Measurements from ENCODE around the gene TRAPPC10. TPM values are rescaled to one million over a fixed set of nuclear protein-coding genes. Genes with fewer than 3 reads are reported as not detected.

The TRAPPC10 gene
- total and polyA plus RNA-seq, 9 of the 15 experiments (the other 6 are each of a cell fraction or from before 2014, with no cell fraction given), result 1.1 to 33.8 (median 24.3) TPM

DNA sequence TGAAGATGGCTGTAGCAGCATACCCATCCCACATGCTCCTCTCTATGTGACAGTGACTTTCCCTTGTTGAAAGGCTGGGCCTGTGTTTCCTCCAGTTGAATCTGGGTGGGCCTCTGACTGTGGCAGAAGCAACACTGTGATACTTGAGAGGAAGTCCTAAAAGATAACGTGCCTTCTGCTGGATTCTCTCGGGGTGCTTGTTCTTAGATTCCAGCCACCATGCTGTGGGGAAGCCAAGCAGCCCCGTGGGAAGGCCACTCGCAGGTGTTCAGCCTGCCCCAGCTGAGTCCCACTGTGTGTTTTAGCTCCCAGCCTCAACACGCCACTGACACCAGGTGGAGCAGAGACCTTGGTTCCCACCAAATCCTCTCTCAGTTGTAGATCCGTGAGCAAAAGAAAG is 31.5 kb downstream of the TRAPPC10 start (continued):
- TF ChIP-seq, protein P1, sequence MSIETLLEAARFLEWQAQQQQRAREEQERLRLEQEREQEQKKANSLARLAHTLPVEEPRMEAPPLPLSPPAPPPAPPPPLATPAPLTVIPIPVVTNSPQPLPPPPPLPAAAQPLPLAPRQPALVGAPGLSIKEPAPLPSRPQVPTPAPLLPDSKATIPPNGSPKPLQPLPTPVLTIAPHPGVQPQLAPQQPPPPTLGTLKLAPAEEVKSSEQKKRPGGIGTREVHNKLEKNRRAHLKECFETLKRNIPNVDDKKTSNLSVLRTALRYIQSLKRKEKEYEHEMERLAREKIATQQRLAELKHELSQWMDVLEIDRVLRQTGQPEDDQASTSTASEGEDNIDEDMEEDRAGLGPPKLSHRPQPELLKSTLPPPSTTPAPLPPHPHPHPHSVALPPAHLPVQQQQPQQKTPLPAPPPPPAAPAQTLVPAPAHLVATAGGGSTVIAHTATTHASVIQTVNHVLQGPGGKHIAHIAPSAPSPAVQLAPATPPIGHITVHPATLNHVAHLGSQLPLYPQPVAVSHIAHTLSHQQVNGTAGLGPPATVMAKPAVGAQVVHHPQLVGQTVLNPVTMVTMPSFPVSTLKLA (conservative IDR thresholded peaks at IDR 0.05), result 0 out of 4 replicates have a peak, but pooled peaks of 1 of the 2 experiments have one; percentile 23
- peak; percentile 86; the same call in 1 of the 2 replicates for TF ChIP-seq ZKSCAN1 (IDR thresholded peaks at IDR 0.05; ENCODE audit: low read depth, low read length)
- TF ChIP-seq, protein P2, sequence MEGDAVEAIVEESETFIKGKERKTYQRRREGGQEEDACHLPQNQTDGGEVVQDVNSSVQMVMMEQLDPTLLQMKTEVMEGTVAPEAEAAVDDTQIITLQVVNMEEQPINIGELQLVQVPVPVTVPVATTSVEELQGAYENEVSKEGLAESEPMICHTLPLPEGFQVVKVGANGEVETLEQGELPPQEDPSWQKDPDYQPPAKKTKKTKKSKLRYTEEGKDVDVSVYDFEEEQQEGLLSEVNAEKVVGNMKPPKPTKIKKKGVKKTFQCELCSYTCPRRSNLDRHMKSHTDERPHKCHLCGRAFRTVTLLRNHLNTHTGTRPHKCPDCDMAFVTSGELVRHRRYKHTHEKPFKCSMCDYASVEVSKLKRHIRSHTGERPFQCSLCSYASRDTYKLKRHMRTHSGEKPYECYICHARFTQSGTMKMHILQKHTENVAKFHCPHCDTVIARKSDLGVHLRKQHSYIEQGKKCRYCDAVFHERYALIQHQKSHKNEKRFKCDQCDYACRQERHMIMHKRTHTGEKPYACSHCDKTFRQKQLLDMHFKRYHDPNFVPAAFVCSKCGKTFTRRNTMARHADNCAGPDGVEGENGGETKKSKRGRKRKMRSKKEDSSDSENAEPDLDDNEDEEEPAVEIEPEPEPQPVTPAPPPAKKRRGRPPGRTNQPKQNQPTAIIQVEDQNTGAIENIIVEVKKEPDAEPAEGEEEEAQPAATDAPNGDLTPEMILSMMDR (IDR thresholded peaks at IDR 0.05 in 2 of 3, conservative IDR thresholded peaks at IDR 0.05 in 1 of 3; ENCODE audit: insufficient read depth in 2 of 3, low read depth in 1 of 3, low read length in 3 of 3), result peak in 2 of 3 experiments; percentile 12 to 16; a peak in 1 of 6 replicates
- 0 out of 2 replicates have a peak, but pooled peaks have one; percentile 13 for TF ChIP-seq TCF3 (CRISPR knock-in tag; IDR thresholded peaks at IDR 0.05)
- no peak for TF ChIP-seq ARNT (IDR thresholded peaks at IDR 0.05)
- TF ChIP-seq RBM39 (optimal IDR thresholded peaks at IDR 0.05; ENCODE audit: low read depth, low read length), result no peak
- no peak for TF ChIP-seq PHF21A (IDR thresholded peaks at IDR 0.05; ENCODE audit: borderline replicate concordance, low read depth)

DNA sequence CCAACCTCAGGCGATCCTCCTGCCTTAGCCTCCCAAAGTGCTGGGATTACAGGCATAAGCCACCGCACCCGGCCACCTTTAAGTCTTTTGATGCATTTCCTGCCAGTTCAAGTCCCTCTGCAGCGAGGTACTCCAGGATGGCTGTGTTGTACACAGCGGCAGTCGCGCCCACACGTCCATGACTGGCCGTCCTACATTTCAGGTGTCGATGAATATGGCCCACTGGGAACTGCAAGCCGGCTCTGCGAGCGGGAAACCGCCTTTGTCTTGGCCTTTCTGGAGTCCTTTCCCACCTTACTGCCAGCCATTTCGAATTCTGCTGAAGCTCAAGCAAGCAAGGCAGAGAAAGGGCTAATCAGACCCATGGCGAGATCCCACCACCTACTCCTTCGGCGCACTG is 34.6 kb downstream of the TRAPPC10 start:
- FAIRE-seq (no peak), DNase-seq (ENCODE audit: extremely low read depth in 1 of 4, low spot score in 3 of 4) (no peak), ATAC-seq (no peak)
- no peak overlapping the region for H3K9ac ChIP-seq (ENCODE audit: insufficient read depth in 1 of 2, low read depth in 2 of 2, low read length in 2 of 2)
- no peak overlapping the region for H3K4me3 ChIP-seq
- no peaks in the 10 kb centered on the region; the same call in 1 of the 2 replicates for H4K20me1 ChIP-seq (replicated peaks; ENCODE audit: control insufficient read depth, insufficient read depth, low read length)
- no peak overlapping the region for H3K4me2 ChIP-seq (ENCODE audit: insufficient read depth, low read length)
- no TSS peak for BruUV-seq (replicated peaks)
- H3K9me1 ChIP-seq (ENCODE audit: control insufficient read depth, insufficient read depth, low read length), result peaks cover 3% of the 10 kb centered on the region
- in situ Hi-C loops (cut with MboI) (no loop called here), intact Hi-C loops (cut with micrococcal nuclease) (loop anchor here (10.0 kb wide), 1 partner anchor 788 kb away; no protein-coding TSS in a partner anchor)
- H3K9me3 ChIP-seq (replicated peaks; ENCODE audit: control insufficient read depth, insufficient read depth, low read depth, low read length), result no peaks in the 10 kb centered on the region
- H3K4me1 ChIP-seq (replicated peaks in 1 of 2; ENCODE audit: control insufficient read depth in 2 of 2, insufficient read depth in 2 of 2, low read length in 2 of 2), result peaks cover 6% of the 10 kb centered on the region in 2 experiments; a peak in 3 of 5 replicates
- no peaks in the 10 kb centered on the region for H3K27me3 ChIP-seq (ENCODE audit: control insufficient read depth in 2 of 2, insufficient read depth in 2 of 2, low read length in 2 of 2)
- WGBS (ENCODE audit: insufficient coverage, low coverage, missing lambda C conversion rate), result 93% methylated on average over 18 of the region's 18 CpGs
- H2AFZ ChIP-seq (ENCODE audit: low read depth, low read length), result no peak overlapping the region
- H3K36me3 ChIP-seq (ENCODE audit: control insufficient read depth, insufficient read depth, low read length), result peaks cover 61% of the 10 kb centered on the region
- POLR2A ChIA-PET, result interaction anchor here (1.2 kb wide), 1 partner anchor 37 kb away, joined by 3 read pairs; no protein-coding TSS in a partner anchor
- CTCF ChIA-PET (ENCODE audit: low intra/inter-chr PET ratio), result no interaction called here
- no peak overlapping the region for H3K27ac ChIP-seq (ENCODE audit: extremely low read depth, low read depth, low read length)
- H3K79me2 ChIP-seq (ENCODE audit: control insufficient read depth, insufficient read depth, low read length), result peaks cover 56% of the 10 kb centered on the region
- no peak for TF ChIP-seq ZNF586 (CRISPR knock-in tag; conservative IDR thresholded peaks at IDR 0.05)
- TF ChIP-seq, protein P3, sequence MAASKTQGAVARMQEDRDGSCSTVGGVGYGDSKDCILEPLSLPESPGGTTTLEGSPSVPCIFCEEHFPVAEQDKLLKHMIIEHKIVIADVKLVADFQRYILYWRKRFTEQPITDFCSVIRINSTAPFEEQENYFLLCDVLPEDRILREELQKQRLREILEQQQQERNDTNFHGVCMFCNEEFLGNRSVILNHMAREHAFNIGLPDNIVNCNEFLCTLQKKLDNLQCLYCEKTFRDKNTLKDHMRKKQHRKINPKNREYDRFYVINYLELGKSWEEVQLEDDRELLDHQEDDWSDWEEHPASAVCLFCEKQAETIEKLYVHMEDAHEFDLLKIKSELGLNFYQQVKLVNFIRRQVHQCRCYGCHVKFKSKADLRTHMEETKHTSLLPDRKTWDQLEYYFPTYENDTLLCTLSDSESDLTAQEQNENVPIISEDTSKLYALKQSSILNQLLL (CRISPR knock-in tag; IDR thresholded peaks at IDR 0.05; ENCODE audit: borderline replicate concordance), result no peak
- no peak for TF ChIP-seq ZBTB17 (CRISPR knock-in tag; IDR thresholded peaks at IDR 0.05)
- TF ChIP-seq CREBBP (IDR thresholded peaks at IDR 0.05; ENCODE audit: low read depth, low read length), result no peak
- no peak for TF ChIP-seq POLR2AphosphoS2 (IDR thresholded peaks at IDR 0.05; ENCODE audit: low read length)
- no peak for TF ChIP-seq ZNF830 (CRISPR knock-in tag; IDR thresholded peaks at IDR 0.05)
- no peak for TF ChIP-seq RUNX1 (IDR thresholded peaks at IDR 0.05; ENCODE audit: low read depth)
- no peak for TF ChIP-seq BCOR (IDR thresholded peaks at IDR 0.05)
- no peak for TF ChIP-seq GTF2A2 (tag; IDR thresholded peaks at IDR 0.05)
- no peak for TF ChIP-seq ZKSCAN1 (IDR thresholded peaks at IDR 0.05; ENCODE audit: low read depth, low read length)
- TF ChIP-seq, protein P4, sequence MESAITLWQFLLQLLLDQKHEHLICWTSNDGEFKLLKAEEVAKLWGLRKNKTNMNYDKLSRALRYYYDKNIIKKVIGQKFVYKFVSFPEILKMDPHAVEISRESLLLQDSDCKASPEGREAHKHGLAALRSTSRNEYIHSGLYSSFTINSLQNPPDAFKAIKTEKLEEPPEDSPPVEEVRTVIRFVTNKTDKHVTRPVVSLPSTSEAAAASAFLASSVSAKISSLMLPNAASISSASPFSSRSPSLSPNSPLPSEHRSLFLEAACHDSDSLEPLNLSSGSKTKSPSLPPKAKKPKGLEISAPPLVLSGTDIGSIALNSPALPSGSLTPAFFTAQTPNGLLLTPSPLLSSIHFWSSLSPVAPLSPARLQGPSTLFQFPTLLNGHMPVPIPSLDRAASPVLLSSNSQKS (CRISPR knock-in tag; IDR thresholded peaks at IDR 0.05), result no peak
- TF ChIP-seq SMARCA4 (IDR thresholded peaks at IDR 0.05), result no peak

All from K562 (cell line).